ENCODE measurements around the gene MMD. TPM values are rescaled to one million over a fixed set of nuclear protein-coding genes. Genes with fewer than 3 reads are reported as not detected.
A peak's percentile ranks its signal among the peaks of the same experiment; 100 is the strongest.

MMD gene
- total RNA-seq, 1 experiment from 2014 or later: 19.2 TPM

GRCh38 chr17:55351226-55351625 is 70.4 kb downstream of the MMD start:
- intact Hi-C loops (cut with micrococcal nuclease; ENCODE audit: unreplicated experiment): no loop called here
- no peak overlapping the region for H3K27ac Mint-ChIP-seq (ENCODE audit: unreplicated experiment)
- BruUV-seq (replicated peaks): no TSS peak
- H3K9me3 Mint-ChIP-seq (ENCODE audit: low read depth, unreplicated experiment): no peaks in the 10 kb centered on the region
- H3K36me3 Mint-ChIP-seq (ENCODE audit: insufficient read depth, unreplicated experiment): no peaks in the 10 kb centered on the region
- CTCF ChIA-PET: no interaction called here
- H3K27me3 Mint-ChIP-seq (ENCODE audit: unreplicated experiment): no peaks in the 10 kb centered on the region
- DNase-seq: no peak
- no peak overlapping the region for H3K4me3 Mint-ChIP-seq (ENCODE audit: low read depth, unreplicated experiment)
- TF ChIP-seq CTCF (IDR thresholded peaks at IDR 0.05; ENCODE audit: unreplicated experiment): no peak
- peaks cover 7% of the 10 kb centered on the region for H3K4me1 Mint-ChIP-seq (ENCODE audit: low read depth, unreplicated experiment)

DNA sequence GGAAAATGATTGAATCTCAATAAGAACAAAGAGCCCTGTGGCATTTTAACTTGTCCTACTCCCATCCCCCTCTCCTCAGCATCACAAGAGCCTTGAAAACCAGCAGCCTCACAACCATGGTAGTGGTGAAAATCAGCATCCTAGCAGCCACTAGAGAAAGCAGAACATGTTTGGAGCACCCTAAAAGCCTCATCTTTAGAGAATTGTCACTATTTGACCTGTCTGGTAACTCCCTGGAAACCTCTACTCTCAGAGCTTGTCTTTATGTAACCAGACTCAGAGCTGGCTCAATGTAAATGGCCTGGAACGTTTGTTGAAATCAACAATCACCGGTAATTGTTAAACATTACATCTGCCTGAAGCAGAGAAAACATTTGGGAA is 70.8 kb downstream of the MMD start:
- Mint-ChIP-seq H3K9me3 (ENCODE audit: low read depth, unreplicated experiment) (no peaks in the 10 kb centered on the region), H3K27me3 (ENCODE audit: unreplicated experiment) (no peaks in the 10 kb centered on the region), H3K27ac (ENCODE audit: unreplicated experiment) (no peak overlapping the region), H3K36me3 (ENCODE audit: insufficient read depth, unreplicated experiment) (no peaks in the 10 kb centered on the region), H3K4me3 (ENCODE audit: low read depth, unreplicated experiment) (no peak overlapping the region), H3K4me1 (ENCODE audit: low read depth, unreplicated experiment) (peaks cover 7% of the 10 kb centered on the region)
- no peak for TF ChIP-seq CTCF (IDR thresholded peaks at IDR 0.05; ENCODE audit: unreplicated experiment)
- no peak for DNase-seq
- CTCF ChIA-PET: no interaction called here
- intact Hi-C loops (cut with micrococcal nuclease; ENCODE audit: unreplicated experiment): no loop called here
- BruUV-seq (replicated peaks): no TSS peak

DNA sequence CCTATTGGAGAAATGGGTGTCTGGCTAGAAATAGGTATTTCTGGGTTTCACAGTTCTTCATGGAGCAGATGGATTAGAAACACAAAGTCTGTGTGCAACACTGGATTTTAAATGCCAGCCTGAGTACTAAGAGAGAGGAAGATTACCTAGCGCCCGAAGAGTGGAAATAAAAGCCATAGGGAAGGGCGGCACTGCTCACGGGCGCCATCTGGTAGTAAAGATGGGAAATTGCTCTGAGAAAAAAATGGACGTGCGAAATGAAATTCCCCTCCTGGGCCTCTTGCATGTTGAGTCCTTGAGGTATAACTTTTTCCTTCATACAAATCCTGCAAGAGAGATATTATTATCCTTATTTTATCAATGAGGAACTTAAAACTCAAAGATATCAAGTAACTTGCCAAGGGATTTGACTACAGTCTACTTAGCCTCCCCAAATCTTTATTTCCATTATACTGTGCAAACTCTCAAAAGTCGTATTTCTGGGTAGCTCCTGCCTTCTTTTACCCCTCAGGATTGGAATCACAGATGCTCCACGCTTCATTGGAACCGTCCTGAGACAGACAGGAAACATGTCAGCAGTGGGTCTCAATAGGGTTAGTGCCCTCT is 72.8 kb downstream of the MMD start:
- H3K36me3 Mint-ChIP-seq (ENCODE audit: insufficient read depth, unreplicated experiment): no peaks in the 10 kb centered on the region
- peaks cover 2% of the 10 kb centered on the region for H3K9me3 Mint-ChIP-seq (ENCODE audit: low read depth, unreplicated experiment)
- no peaks in the 10 kb centered on the region for H3K27me3 Mint-ChIP-seq (ENCODE audit: unreplicated experiment)
- no TSS peak for BruUV-seq (replicated peaks)
- peak; percentile 48 for TF ChIP-seq CTCF (IDR thresholded peaks at IDR 0.05; ENCODE audit: unreplicated experiment)
- DNase-seq: peak; percentile 31
- H3K4me3 Mint-ChIP-seq (ENCODE audit: low read depth, unreplicated experiment): no peak overlapping the region
- intact Hi-C loops (cut with micrococcal nuclease; ENCODE audit: unreplicated experiment): loop anchor here (1.0 to 5.0 kb wide), 2 partner anchors 292 to 356 kb away; no protein-coding TSS in a partner anchor
- H3K27ac Mint-ChIP-seq (ENCODE audit: unreplicated experiment): no peak overlapping the region
- CTCF ChIA-PET: interaction anchor here (0.8 to 1.5 kb wide), 2 partner anchors 45 to 356 kb away, joined by 4 read pairs; no protein-coding TSS in a partner anchor
- H3K4me1 Mint-ChIP-seq (ENCODE audit: low read depth, unreplicated experiment): peaks cover 7% of the 10 kb centered on the region

DNA sequence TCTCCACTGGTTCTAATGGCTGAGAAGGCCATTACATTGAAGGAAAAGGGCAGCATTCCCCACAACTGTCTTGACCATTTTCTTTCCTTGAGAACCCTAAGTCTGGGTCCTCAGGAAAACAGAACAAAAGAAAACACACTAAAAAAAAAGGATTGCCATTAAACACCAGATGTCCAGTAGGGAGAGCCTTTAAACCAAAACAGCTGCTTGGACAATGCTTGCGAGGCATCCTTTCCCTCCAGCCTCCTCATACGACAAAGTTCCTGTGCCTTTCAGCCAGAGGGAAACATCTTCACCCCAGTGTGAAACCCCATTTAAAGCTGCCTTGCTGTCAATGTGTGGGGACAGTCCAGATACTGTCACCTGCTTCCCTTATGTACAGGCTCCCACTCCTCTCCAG is 74.3 kb downstream of the MMD start:
- no peak for DNase-seq
- H3K36me3 Mint-ChIP-seq (ENCODE audit: insufficient read depth, unreplicated experiment): no peaks in the 10 kb centered on the region
- no peak for TF ChIP-seq CTCF (IDR thresholded peaks at IDR 0.05; ENCODE audit: unreplicated experiment)
- intact Hi-C loops (cut with micrococcal nuclease; ENCODE audit: unreplicated experiment): loop anchor here (5.0 kb wide), 1 partner anchor 290 kb away; no protein-coding TSS in a partner anchor
- peaks cover 2% of the 10 kb centered on the region for H3K9me3 Mint-ChIP-seq (ENCODE audit: low read depth, unreplicated experiment)
- CTCF ChIA-PET: interaction anchor here (0.8 to 1.5 kb wide), 2 partner anchors 44 to 354 kb away, joined by 4 to 5 read pairs; no protein-coding TSS in a partner anchor
- H3K27ac Mint-ChIP-seq (ENCODE audit: unreplicated experiment): no peak overlapping the region
- no TSS peak for BruUV-seq (replicated peaks)
- no peaks in the 10 kb centered on the region for H3K27me3 Mint-ChIP-seq (ENCODE audit: unreplicated experiment)
- H3K4me1 Mint-ChIP-seq (ENCODE audit: low read depth, unreplicated experiment): peaks cover 7% of the 10 kb centered on the region
- no peak overlapping the region for H3K4me3 Mint-ChIP-seq (ENCODE audit: low read depth, unreplicated experiment)
